HepG2 (cell line): Measurements from ENCODE around the gene ITGB3. TPM values are rescaled to one million over a fixed set of nuclear protein-coding genes. Genes with fewer than 3 reads are reported as not detected.

Experiments
- CBX1 ChIP-seq: IDR thresholded peaks from one replicate; pipeline ENCODE4 v1.6.1; 2016; ENCODE audit warnings: antibody characterized with exemption, low read depth
- ETV6 ChIP-seq: sonication (generic); formaldehyde crosslinking; conservative IDR thresholded peaks from 2 replicates; pipeline ENCODE4 v1.4.0; 2020; ENCODE audit warnings: missing genetic modification reagents
- FOXA1 ChIP-seq, 2 experiments: fragments of 450-650 bp in 1 of 2; sonication (generic) in 1 of 2; formaldehyde crosslinking in 1 of 2; IDR thresholded peaks; 2 replicates each; pipeline versions ENCODE4 v1.4.0 to v1.6.1; 2016 to 2020; ENCODE audit warnings: missing genetic modification reagents in 1 of 2
- FOXO1 ChIP-seq: sonication (generic); formaldehyde crosslinking; IDR thresholded peaks from 2 replicates; pipeline ENCODE4 v1.4.0; 2020; ENCODE audit warnings: missing genetic modification reagents
- GTF3A ChIP-seq: sonication (generic); formaldehyde crosslinking; conservative IDR thresholded peaks from 2 replicates; pipeline ENCODE4 v1.4.0; 2020; ENCODE audit warnings: mild to moderate bottlenecking, missing genetic modification reagents
- HMGXB3 ChIP-seq: sonication (generic); formaldehyde crosslinking; IDR thresholded peaks from 2 replicates; pipeline ENCODE4 v1.4.0; 2020; ENCODE audit warnings: missing genetic modification reagents, borderline replicate concordance
- JARID2 ChIP-seq: sonication (generic); formaldehyde crosslinking; IDR thresholded peaks from 2 replicates; pipeline ENCODE4 v1.8.1; 2023; ENCODE audit warnings: missing genetic modification reagents, inconsistent platforms; ENCODE audit not compliant: insufficient replicate concordance
- ONECUT2 ChIP-seq: sonication (generic); formaldehyde crosslinking; IDR thresholded peaks from 2 replicates; pipeline ENCODE4 v1.4.0; 2020; ENCODE audit warnings: missing genetic modification reagents
- REPIN1 ChIP-seq: sonication (generic); formaldehyde crosslinking; IDR thresholded peaks from 2 replicates; pipeline ENCODE4 v1.8.0; 2022; ENCODE audit warnings: missing genetic modification reagents, low read depth, mild to moderate bottlenecking, borderline replicate concordance
- SP140L ChIP-seq: sonication (generic); formaldehyde crosslinking; IDR thresholded peaks from 2 replicates; pipeline ENCODE4 v1.4.0; 2020; ENCODE audit warnings: missing genetic modification reagents, borderline replicate concordance
- ZBTB1 ChIP-seq: sonication (generic); formaldehyde crosslinking; IDR thresholded peaks from 2 replicates; pipeline ENCODE4 v1.4.0; 2020; ENCODE audit warnings: missing genetic modification reagents, borderline replicate concordance
- ZKSCAN5 ChIP-seq: sonication (generic); formaldehyde crosslinking; IDR thresholded peaks from 2 replicates; pipeline ENCODE4 v1.5.1; 2020; ENCODE audit warnings: mild to moderate bottlenecking, missing genetic modification reagents
- ZNF570 ChIP-seq: sonication (generic); formaldehyde crosslinking; IDR thresholded peaks from 2 replicates; pipeline ENCODE4 v1.4.0; 2020; ENCODE audit warnings: mild to moderate bottlenecking, missing genetic modification reagents, borderline replicate concordance
- ZNF672 ChIP-seq: sonication (generic); formaldehyde crosslinking; IDR thresholded peaks from 2 replicates; pipeline ENCODE4 v1.8.1; 2022; ENCODE audit warnings: missing genetic modification reagents
- ZNF674 ChIP-seq: sonication (generic); formaldehyde crosslinking; IDR thresholded peaks from 2 replicates; pipeline ENCODE4 v1.5.0; 2020; ENCODE audit warnings: low read depth, mild to moderate bottlenecking, missing genetic modification reagents
- ZSCAN5A ChIP-seq: sonication (generic); formaldehyde crosslinking; IDR thresholded peaks from 2 replicates; pipeline ENCODE4 v1.8.0; 2022; ENCODE audit warnings: mild to moderate bottlenecking, missing genetic modification reagents, borderline replicate concordance
- polyA plus RNA-seq, 8 experiments: library from polyadenylated mRNA; depleted of rRNA in 3 of 8; stranded (reverse) in 7 of 8; unstranded in 1 of 8; fragments of >200 nt; fragmentation: Illumina TruSeq in 4 of 8; extraction: Trizol in 4 of 8; gene quantifications; 2 replicates each; pipeline versions ENCODE4 v1.2.1 to v1.2.3, GENCODE V29; 2011 to 2016; ENCODE audit warnings: low read depth in 4 of 8, missing spikeins in 1 of 8, mixed read lengths in 1 of 8; ENCODE audit not compliant: insufficient read depth in 1 of 8
- total RNA-seq, 5 experiments: library from RNA; depleted of rRNA; stranded (reverse); fragments of >200 nt; fragmentation: Illumina TruSeq; extraction: Trizol; gene quantifications; 2 replicates each; pipeline ENCODE4 v1.2.3, GENCODE V29; 2016; ENCODE audit warnings: low read depth in 1 of 5
- TF ChIP-seq, protein P1 (sequence below): IDR thresholded peaks from 2 replicates; pipeline ENCODE4 v1.6.1; 2016; ENCODE audit warnings: low read depth, borderline replicate concordance

ITGB3 gene
- total and polyA plus RNA-seq, 2 of the 13 experiments (the other 11 are each of a cell fraction or from before 2014, with no cell fraction given), result 0.09 to 0.31 TPM

GRCh38 chr17:47291242-47291873 is 37.7 kb downstream of the ITGB3 start (continued):
- TF ChIP-seq HMGXB3 (CRISPR knock-in tag) (no peak), ONECUT2 (CRISPR knock-in tag) (peak; percentile 67), SP140L (CRISPR knock-in tag) (no peak), REPIN1 (CRISPR knock-in tag) (no peak), ZNF674 (no peak), ZBTB1 (CRISPR knock-in tag) (no peak), ZKSCAN5 (CRISPR knock-in tag) (no peak), JARID2 (CRISPR knock-in tag) (no peak), ZNF672 (CRISPR knock-in tag) (0 out of 2 replicates have a peak, but pooled peaks have one; percentile 29), GTF3A (CRISPR knock-in tag) (no peak), ZNF570 (no peak), ETV6 (CRISPR knock-in tag) (no peak), CBX1 (no peak), FOXO1 (CRISPR knock-in tag) (no peak), ZSCAN5A (no peak), FOXA1 (IDR thresholded peaks at IDR 0.05) (0 out of 2 replicates have a peak, but pooled peaks have one; percentile 40), FOXA1 (CRISPR knock-in tag; IDR thresholded peaks at IDR 0.05) (peak; percentile 90)
- TF ChIP-seq, protein P1, sequence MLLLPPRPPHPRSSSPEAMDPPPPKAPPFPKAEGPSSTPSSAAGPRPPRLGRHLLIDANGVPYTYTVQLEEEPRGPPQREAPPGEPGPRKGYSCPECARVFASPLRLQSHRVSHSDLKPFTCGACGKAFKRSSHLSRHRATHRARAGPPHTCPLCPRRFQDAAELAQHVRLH, result no peak
